Stimulated activated CD4-positive, alpha-beta T cell treated with anti-CD3 and anti-CD28 coated beads, Interleukin-1b, Interleukin-23, amount 100 ng/mL, for 1 hour (primary cell): Measurements from ENCODE around the gene MAL.

ENCODE experiments used
- DNase-seq, 2 donors: peaks; one replicate each; pipeline ENCODE4 v3.0.0-alpha.2; 2020; ENCODE audit warnings: low read depth in 2 of 2

Gene MAL

DNA sequence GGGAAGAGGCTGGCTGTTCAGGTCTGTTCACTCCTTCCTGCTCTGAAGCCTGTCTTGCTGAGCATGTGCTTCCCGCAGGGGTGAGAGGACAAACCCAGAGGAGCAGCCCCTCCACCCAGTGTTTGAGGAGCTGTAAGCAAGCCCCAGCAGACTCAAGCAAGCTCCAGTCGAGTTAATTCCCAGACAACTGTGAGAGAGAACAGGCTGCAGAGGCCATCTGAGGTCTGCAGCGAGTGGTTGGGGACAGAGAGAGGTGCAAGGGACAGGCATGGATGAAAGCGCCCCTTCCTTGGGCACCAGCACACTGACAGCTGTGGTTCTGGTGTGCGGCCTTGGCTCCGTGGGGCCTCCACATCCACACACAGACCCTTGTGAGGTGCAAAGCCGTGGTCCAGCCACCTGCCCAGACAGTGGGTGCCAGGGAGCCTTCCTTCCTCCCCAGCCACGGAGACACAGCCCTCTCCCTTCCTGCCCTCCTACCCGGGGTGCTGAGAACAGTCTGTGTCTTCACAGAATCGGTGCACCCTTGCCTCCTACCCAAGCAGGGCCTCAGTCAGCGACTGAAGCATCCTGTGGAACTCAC is 36.2 kb downstream of the MAL start:
- DNase-seq, result no peak

DNA sequence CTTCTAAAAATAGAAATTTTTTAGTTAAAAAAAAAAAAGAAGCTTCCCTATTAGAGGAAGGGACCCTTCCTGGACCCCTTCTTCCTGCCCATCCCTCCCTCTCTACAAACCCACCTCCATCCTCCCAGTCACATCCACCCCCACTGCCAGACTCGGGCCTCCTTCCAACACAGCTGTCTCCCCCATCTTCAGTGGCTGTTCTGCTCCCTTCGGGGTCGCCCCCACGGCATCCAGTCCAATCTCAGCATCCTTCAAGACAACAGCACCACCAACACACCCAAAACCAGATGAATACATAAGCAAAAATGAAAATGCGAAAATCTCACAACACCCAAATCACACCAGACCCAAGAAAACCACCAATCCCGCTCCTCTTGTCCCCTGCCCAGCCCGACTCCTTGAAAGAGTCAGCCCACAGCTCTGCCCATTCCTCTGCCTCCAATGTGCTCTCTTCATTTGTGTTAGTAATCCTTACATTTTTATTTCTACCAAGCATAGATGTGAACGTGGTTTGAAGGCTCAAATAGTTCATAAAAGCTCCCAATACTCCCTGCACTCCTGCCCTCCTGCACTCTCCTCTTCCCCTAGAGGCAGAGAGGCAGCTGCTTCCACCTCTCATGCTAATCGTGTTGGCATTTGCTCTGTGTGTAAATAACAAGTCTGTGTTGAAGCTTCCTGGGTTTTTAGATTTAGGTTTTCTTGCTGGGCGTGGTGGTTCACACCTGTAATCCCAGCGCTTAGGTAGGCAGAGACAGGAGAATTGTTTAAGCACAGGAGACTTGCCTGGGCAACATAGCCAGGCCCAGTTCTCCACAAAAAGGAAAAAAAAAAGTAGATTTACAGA is 37.0 kb downstream of the MAL start:
- DNase-seq, result no peak

DNA sequence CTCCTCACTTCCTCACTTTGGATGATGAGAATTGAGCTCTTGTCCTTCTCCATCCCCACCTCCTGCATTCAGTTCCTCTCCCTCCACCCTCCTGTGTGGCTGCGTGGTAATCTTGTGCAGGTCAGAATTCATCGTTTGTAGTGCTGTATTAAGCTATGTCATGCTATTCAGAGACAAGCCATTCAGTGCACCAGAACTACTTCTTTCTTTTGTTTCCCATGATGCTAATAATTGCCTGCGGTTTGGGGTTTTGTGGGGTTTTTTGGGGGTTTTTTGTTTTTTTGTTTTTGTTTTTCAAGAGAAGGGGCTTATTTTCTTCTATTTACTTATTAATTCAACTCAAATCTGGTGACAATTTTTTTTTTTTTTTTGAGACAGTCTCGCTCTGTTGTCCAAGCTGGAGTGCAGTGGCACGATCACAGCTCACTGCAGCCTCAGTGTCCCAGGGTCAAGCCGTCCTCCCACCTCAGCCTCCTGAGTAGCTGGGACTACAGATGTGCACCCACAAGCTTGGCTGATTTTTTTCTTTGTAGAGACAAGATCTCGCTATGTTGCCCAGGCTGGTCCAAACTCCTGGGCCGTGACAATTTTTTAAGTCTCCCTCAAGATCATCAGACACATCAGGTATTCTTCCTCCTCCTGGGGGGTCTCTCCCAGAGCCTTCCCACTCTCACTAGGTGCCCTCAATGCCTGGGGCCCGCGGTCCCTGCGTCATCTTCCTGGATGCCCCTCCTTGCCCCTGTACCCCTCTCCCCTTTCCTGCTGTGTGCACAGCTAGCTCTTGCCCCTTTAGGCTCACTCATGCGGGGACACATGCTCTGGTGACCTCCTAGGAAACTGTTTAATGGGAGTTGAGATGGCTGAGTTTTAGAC is 37.8 kb downstream of the MAL start:
- no peak for DNase-seq

DNA sequence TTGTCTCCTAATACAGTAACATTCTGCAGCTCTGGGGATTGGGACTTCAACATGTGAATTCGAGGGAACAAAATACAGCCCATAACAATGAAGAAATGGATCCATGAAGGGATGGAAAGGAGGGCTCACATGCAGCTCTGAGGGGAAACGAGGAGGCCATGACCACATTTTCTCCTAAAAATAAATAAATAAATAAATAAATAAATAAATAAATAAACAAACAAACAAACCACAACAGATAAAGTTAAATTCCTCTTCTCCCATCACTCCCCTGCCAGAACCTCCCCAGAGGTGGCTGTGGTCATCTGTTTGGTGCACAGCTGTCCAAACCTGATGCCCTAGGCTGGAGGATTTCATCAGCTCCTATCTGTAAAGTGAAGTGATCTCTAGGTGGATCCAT is 42.7 kb downstream of the MAL start:
- DNase-seq, result no peak

DNA sequence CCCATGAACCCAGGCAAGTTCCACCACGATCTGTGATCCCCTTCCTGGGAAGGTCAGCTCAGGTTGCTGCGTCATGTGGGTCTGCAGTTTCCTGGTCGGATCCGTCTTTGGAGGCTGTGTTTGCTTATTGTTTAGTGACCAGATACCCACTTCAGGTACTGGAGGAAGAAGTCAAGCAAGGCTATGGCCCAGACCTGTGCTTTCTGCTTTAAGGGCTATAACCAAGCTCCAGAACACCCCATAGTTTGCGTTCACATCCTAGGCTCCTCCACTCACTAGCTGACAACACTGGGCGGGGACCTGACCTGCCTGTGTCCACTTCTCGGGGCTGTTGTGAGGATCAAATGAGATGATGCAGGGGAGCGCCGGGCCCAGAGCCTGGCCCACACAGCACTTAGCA is 44.0 kb downstream of the MAL start:
- DNase-seq, result no peak

DNA sequence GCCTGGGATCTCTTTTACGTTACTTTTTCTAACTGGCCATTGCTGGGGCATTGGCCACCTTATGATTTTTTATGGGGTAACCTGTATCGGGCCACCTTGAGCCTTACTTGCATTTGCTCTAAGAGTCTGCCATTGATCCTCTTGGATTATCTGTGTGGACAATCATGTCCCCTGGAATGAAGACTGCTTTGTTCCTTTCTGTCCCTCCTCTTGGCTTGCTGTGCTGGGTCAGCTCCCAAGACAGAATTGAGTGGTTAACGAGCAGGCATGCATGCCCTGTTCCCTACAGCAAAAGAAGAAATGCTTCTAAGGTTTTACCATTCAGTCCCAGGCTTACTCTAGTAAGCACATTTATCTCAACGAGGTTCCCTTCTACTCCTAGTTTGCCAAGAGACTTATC is 46.3 kb downstream of the MAL start:
- no peak for DNase-seq

DNA sequence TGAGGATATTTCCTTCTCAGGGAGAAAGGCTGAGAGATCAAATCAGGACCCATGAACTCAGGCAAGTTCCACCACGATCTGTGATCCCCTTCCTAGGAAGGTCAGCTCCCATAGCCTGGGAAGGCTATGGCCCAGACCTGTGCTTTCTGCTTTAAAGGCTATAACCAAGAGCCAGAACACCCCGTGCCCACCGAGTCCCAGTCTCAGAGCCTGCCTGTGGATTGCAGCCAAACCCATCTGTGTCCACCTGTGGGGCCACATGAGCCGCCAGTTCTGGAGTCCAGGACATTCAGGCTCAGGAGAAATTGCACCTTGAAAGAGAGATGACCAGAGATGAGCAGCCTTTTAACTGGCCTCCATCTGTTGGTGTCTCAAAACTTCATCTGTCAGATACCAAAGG is 46.9 kb downstream of the MAL start:
- DNase-seq, result no peak

DNA sequence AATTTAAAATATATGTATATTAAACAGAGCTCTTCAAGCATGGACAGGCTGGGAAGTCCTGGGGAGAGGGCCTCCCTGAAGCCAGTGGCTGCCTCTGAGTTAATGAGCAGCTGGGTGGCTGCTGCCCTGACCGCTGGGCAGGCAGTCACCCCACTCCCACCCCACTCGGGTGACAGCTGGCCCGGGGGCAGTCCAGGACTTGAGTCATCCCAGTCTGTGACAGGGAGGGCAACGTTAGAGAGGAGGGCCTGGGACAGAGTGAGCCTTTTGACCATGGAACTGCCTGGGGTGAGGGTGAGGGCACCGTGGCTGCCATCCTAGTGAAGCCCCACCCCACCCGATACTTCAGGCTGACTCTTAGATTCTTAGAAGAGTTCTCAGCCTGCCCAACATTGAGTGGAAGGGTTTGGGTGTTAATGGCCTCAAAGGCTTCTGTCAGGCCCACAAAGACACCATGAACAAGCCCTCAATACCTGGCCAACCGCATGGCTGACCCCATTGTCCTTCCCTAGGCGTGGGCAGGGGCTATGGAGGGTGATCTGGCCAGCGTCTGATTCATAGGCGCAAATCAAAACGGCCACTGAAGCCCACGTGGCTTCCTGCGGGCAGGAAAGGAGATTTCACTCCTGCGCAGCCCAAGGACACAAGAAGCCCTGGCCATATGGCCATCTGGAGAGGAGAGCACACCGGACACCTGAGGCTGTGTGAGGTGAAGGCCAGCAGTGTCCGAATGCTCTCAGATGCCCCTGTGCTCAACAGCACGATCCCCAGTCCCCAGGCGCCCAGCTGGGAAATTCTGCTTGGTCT is 48.6 kb downstream of the MAL start:
- DNase-seq, result no peak

DNA sequence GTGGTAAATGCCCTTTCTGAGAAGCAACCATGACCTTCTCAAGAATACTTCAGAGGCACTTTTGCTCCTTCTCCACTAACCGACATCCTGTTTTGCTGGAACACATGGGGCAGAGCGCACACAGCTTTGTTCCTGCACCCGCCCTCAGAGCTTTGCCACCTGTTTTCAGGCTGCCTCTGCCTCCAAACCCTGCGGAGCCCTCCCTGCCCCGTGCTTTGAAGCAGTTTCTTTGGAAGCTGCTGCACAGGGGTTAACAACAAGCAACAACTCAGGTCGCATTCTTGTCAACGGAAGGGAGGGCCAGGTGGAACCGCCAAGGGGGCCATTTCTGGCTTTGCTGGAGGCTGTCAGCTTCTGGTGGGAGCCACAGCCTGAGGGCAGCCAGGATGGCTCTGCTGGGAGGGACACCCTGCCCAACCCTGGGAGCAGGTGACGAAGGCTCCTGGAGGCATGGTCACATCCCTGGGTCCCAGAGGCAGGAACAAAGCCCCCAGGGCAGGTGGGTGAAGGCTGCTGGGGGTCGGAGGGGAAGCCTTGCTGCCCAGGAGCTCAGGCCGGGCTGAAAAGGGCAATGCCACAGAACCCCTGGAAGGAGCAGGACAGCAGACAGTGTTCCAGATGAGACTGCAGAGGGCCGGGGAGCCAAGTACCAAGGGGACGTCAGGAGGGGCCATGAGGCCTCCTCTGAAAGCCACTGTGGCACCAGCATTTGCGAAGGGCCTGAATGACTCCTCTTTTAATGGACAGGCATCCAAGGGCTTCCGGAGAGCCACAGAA is 49.3 kb downstream of the MAL start:
- DNase-seq, result peak in 1 of 2 donors; percentile 38

DNA sequence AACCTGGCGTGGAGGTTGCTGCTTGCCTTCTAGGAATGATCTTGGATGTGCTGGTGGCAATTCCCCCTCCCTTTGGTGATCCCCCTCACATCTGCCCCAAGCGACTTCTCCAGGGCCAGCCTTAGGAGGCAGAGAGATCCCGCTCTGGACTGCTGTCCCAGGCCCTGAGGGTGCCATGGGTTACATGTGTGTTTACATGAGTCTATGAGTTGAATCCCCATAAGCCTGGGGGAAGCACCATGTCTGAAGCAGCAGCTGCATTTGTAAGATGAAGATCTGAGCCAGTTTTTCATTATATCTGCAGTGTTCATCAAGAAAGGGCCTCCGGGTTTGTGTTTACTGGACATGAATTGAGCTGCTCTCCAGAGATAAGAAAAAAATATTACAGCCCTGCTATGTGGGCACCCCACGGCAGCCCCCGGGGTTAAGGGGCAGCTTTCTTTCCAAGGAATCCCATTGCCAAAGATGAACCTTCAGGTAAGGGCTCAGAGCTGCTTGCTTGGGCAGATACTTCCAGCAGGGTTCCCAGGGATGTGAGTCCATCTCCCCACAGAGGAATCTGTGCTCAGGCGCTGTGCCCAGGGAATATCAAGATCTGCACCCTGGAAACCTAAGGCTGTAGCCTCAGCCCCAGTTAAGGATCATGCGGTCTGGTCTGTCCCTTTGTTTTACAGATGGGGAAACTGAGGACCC is 50.1 kb downstream of the MAL start:
- DNase-seq, result no peak

DNA sequence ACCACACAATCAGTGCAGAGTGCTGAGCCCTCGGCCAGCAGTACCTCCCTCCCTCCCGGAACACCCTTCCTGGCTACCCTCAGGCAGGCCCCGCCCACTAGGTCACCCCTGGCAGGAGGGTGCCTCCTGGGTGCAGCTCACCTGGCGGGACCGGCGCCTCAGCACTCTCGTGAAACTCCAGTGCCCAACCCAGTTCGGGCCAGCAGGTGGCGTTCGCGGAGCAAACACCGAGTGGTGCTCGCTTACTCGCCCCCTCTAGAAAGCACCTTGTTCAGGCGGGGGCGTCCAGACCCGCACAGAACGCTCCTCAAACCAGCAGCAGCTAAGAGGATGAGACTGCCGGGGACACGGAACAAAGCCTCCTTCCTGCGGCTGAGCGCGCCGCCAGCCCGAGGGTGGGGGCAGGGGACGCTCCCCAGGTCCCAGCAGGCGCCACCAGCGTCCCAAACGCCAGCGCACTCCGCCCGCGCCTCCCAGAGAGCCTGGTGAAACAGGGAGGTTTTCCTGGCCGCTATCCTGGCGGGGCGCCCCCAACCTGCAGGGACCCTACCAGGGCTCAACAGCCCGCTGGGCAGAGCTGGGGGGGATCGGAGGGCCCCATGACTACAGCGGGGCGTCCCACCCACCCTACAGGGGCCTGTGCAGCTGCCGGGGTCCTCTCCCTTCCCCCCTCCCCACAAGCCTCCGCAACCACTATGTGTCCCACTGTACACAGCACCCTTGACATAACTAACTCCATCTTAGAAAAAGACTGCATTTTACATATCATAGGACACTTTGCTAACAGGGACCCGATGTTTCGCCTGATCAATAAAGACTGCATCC is 51.4 kb downstream of the MAL start:
- DNase-seq, result peak; percentile 72 to 85

DNA sequence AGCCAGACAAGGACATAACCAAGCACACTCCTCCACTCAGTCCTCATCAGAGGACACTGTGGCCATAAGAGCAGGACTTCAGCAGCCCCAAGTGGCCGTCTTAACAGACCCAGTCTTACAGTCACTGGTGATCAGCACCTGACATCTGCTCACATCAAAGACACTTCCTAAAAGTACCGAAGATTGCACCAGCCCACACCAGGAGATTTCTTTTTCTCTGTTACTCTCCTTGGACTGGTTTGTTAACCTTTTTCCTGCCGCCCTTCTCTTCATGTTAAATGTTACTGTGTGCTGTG is 52.0 kb downstream of the MAL start:
- no peak for DNase-seq

DNA sequence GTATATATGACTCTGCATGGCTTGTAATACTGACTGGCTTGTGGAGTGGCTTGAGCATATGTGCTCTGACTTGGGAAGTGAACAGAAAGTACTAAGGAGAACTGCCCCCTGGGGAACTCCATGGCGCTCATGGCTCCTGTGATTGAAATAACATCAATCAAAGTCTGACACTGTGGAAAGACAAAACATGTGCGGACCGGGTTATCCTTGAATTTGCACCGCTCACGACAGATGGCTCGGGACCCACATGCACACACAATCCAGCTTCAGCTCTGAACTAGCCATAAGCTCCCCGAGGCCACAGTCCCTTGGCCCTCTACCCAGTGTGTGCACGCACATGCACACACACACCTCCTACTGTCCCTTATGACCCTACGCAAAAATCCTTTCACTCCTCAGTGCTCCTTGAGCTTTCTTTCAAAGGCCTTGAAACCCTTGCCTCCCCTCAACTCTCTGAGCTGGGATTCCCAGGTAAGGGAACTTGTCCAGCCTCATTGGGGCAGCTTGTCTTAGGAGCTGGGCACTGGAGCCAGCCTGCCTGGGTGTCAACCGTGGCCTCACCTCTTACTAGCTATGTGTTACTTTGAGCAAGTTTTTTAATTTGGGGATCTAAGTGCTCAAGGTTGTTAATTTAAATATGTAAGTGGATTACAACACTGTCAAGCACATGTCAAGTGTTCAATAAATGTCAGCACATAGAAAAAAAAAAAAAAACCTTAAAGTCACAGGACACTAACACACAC is 52.5 kb downstream of the MAL start:
- no peak for DNase-seq

DNA sequence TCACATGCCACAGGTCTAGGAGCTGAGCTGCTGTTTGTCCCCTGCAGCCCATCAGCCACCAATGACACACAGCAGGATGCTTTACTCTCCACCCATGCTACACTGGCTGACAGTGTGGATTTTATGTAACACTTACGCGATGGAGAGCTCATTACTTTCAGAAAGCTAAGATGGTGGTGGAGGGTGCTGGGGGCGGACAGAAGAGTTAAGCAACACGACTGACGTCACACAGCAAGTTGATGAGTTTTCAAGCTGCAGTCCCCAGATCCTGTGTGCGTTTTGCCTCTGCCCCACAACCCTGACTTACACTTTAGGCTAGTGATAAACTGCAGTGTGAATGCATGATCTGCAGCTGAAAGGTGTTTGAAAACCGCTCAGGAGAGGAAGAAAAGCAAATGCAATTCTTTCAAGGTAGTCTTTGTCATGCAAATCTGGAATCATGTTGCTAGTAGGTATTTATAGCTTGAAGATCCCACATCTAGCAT is 53.7 kb downstream of the MAL start:
- DNase-seq, result no peak

DNA sequence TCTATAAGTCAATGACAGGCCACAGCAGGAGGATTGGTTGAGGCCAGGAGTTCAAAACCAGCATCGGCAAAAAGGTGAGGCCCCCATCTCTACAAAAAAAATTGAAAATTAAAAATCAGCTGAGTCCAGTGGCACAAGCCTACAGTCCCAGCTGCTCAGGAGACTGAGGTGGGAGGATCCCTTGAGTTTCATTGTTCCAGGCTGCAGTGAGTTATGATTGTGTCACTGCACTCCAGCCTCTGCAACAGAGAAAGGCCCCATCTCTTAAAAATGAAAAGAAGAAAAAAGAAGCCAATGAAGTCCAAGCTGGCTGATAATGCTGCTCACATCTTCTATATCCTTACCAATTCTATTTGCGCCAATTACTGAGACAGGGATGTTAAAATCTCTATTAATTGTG is 57.0 kb downstream of the MAL start:
- no peak for DNase-seq

DNA sequence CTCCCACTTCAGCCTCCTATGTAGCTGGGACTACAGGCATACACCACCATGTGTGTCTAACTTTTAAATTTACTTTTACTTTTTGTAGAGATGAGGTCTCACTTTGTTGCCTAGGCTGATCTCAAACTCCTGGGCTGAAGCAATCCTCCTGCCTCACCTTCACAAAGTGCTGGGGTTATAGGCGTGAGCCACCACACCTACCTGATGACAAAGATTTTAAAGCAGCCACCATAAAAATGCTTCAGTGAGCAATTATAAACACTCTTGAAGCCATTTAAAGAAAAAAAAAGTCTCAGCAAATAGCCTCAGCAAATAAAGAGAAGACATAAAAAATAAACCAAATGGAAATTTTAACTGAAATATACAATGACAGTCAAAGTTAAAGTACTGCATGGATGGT is 60.5 kb downstream of the MAL start:
- no peak for DNase-seq

DNA sequence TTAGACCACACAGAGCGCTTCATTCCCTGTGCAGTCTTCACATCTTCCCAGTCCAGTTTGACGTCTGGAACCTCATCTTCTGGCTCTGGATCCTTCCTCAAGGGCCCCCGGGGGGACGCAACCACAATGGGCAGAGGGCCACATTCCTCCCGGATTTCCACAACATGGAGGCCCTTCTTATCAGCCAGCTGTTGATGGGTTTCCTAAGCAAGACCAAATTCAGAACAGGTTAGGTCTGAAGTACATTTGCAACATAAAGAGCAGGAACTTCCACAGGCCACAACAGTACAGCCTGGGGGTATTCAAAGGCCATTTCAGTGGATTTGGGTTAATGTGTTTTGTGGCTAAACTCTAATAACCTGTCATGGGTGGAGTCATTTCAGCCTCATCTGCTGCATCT is 61.9 kb downstream of the MAL start:
- no peak for DNase-seq

DNA sequence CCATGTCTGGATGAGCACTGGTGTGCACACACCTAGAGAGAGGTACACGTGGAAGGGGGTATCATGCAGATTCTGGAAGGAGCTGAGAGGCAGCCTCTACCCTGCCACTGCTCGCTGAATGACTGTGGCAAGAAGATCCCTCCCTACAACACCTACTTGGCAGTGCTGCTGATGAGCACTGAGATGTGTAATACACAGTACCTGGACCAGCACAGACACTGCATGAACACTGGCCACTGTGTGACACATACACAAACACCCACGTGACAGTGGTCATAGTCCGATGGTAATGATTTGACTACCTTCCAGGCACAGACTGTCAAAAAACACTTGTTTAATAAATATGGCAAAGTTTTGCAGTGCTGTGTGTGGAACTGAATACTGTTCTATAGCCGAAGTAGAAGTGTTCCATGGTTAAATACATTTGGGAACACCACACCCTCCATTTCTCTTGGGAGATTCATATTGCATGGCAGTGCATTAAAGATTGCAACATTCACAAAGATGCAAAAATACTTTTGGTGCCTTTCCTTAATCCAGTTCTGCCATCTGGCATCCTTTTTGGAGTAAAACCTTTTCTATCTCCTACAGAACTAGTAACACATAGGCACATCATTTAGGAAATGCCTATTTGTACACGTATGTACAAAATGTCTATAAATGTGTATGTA is 66.5 kb downstream of the MAL start:
- no peak for DNase-seq
